GM13977 (cell line): ENCODE data around the gene RNASEH2B.

ENCODE experiments used
- DNase-seq: peaks from one replicate; pipeline ENCODE4 v3.0.0; 2012; ENCODE audit warnings: low spot score
- CTCF ChIP-seq: IDR thresholded peaks from 2 replicates; pipeline ENCODE4 v1.5.1; 2012; ENCODE audit warnings: mild to moderate bottlenecking, control low read depth; ENCODE audit not compliant: insufficient read depth; ENCODE audit errors: extremely low read depth, missing control alignments
- in situ Hi-C: fragments of 300-500 bp; cut with MboI; formaldehyde crosslinking; loops from one replicate; pipeline ENCODE4 v1.12.0; 2022; ENCODE audit warnings: low sequenced_read_pairs, low pct_unique_long_range_greater_than_20kb, mixed read lengths, inconsistent platforms; ENCODE audit not compliant: unreplicated experiment

RNASEH2B gene

GRCh38 chr13:50901701-50902100 lies 7.9 kb upstream of the RNASEH2B start:
- DNase-seq, result no peak
- in situ Hi-C loops, result loop anchor here (10.0 to 25.0 kb wide), 2 partner anchors 97 to 814 kb away; no protein-coding TSS in a partner anchor
- no peak for TF ChIP-seq CTCF

DNA sequence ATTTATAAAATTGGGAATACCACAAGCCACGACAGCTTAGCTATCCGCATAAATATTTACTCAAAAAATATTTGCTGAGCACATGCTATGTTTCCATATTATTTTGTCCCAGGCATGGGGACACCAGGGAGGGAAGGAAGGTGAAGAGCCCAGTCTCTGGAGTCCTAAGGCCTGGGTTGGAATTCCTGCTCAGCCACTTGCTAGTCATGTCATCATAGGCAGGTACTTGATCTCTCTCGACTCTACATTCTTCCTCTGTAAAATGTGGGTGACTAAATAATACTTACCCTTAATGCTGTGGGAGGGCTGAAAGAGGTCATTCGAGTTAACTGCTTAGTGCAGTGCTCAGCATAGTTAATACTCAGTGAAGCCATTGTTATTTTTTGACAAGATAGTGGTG lies 4.3 kb upstream of the RNASEH2B start:
- no peak for TF ChIP-seq CTCF
- in situ Hi-C loops, result loop anchor here (10.0 to 25.0 kb wide), 2 partner anchors 100 to 818 kb away; no protein-coding TSS in a partner anchor
- no peak for DNase-seq

- DNase-seq, result no peak
- no peak for TF ChIP-seq CTCF
- in situ Hi-C loops, result loop anchor here (10.0 to 25.0 kb wide), 2 partner anchors 103 to 820 kb away; no protein-coding TSS in a partner anchor
These were observed 1.8 kb upstream of the RNASEH2B start for GRCh38 chr13:50907781-50908180.

DNA sequence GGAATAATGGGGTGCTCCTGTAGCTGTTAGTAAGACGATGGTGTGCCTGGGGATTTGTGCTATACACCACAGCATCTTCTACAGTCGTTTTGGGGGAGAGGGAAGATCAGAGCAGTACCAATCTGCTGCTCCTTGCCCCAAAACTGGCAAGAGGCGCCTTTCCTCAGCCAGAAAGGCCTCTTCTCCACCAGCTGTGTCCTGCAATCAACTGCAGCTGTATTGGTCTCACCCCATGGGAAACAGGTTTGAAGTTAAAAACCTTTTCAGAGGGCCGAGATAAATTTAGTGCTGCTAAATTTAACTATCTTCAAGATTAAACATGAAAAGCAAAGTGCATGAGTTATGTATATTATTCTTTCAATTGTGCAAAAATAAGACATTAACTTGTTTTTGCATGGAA lies 1.2 kb upstream of the RNASEH2B start:
- in situ Hi-C loops, result loop anchor here (10.0 to 25.0 kb wide), 2 partner anchors 104 to 821 kb away; no protein-coding TSS in a partner anchor
- no peak for TF ChIP-seq CTCF
- no peak for DNase-seq

DNA sequence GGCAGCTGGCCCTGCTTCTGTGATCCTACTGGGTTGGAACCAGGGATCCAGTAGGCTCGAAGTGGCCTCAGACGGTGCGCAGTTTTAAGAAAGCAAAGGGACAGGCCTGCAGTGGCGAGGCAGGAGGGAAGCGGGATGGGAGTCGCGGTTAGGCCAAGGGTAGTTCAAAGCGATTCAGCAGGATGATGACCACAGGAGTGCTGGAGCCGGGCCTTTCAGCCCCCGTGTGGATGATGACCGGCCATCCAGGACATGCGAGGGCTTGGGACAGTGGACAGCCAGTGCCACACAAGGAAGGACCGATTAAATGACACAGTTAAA lies 854 bp downstream of the RNASEH2B start:
- in situ Hi-C loops, result loop anchor here (10.0 to 25.0 kb wide), 2 partner anchors 823 to 936 kb away; no protein-coding TSS in a partner anchor

DNA sequence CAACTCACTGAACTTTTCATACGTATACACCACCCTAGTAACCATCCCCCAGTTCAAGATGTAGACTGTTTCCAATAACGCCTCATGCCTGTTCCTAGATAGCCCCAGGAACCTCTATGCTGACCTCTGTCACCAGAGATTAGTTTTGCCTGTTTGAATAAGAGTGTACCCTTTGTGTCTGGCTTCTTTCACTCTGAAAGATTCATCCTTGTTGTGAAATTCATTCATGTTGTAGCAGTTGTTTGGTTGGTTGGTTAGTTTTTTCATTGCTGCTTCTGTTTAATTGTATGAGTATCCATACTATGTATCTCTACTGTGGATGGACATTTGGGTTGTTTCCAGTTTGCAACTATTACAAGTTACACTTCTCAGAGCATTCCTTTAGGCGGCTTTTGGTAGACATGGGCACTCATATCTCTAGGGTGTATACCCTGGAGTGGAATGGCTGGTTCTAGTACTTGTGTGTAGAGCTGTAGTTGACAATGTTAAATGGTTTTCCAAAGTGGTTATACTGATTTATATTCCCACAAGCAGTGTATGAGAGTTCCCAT lies 1.6 kb downstream of the RNASEH2B start:
- in situ Hi-C loops, result loop anchor here (10.0 to 25.0 kb wide), 2 partner anchors 824 to 936 kb away; no protein-coding TSS in a partner anchor
- DNase-seq, result peak; percentile 31
- no peak for TF ChIP-seq CTCF

More for the DNA sequence above, 854 bp downstream of the RNASEH2B start:
- TF ChIP-seq CTCF, result no peak
- no peak for DNase-seq
